Stimulated activated CD4-positive, alpha-beta T cell treated with anti-CD3 and anti-CD28 coated beads, Interleukin-4, amount 100 ng/mL, for 24 hours (primary cell): ENCODE results near the gene TSACC.
"Not testable (repeated sequence)": the region's sequence is repeated elsewhere in the genome, so short reads cannot be mapped to it uniquely, and the experiment has no call there.

Experiments
- DNase-seq: peaks from one replicate; pipeline ENCODE4 v3.0.0-alpha.2; 2020

The TSACC gene

DNA sequence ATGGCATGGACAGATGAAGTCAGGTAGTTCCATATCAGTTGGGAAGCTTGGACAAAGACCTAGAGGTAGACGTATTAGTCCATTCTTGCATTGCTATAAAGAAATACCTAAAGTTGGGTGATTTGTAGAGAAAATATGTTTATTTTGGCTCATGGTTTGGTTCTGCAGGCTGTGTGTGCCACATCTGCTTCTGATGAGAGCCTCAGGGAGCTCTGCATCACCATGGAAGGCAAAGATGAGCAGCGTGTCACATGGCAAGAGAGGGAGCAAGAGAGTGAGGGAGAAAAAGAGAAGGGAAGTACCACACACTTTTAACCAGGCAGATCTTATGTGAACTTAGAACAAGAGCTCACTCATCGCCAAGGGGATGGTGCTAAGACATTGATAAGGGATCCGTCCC lies 9.0 kb downstream of the TSACC start:
- no peak for DNase-seq

DNA sequence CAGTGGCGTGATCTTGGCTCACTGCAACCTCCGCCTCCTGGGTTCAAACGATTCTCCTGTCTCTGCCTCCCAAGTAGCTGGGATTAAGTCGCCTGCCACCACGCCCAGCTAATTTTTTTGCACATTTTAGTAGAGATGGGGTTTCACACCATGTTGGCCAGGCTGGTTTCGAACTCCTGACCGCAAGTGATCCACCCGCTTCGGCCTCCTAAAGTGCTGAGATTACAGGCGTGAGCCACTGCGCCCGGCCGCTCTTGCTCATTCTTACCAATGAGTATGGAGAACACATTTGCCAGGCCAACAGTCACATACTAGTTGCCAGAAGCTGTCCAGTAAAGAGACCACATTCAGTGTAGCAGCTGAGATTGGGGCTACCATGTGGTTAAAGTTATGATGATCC lies 14.2 kb downstream of the TSACC start:
- DNase-seq: not testable (repeated sequence)

DNA sequence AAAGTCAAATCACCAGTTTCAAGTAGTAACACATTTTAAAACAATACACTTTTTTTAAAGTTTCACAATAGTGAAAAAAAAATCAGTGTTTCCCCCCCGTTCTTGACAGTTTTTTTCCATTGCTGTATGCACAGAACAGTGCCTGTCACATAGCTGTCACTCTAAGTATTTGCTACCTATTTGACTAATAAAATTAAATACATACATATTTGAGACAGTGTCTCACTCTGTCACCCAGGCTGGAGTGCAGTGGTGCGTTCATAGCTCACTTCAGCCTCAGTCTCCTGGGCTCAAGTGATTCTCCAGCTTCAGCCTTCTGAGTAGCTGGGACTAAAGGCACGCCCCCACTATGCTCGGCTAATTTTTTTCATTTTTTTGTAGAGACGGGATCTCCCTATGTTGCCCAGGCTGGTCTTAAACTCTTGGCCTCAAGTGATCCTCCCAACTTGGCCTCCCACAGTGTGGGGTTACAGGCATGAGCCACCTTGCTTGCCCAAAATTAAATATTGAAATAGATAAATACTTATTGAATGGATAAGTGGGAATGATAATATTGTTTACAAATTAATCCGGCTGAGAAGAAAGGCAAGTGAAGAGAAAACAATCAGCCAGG lies 18.0 kb downstream of the TSACC start:
- no peak for DNase-seq

DNA sequence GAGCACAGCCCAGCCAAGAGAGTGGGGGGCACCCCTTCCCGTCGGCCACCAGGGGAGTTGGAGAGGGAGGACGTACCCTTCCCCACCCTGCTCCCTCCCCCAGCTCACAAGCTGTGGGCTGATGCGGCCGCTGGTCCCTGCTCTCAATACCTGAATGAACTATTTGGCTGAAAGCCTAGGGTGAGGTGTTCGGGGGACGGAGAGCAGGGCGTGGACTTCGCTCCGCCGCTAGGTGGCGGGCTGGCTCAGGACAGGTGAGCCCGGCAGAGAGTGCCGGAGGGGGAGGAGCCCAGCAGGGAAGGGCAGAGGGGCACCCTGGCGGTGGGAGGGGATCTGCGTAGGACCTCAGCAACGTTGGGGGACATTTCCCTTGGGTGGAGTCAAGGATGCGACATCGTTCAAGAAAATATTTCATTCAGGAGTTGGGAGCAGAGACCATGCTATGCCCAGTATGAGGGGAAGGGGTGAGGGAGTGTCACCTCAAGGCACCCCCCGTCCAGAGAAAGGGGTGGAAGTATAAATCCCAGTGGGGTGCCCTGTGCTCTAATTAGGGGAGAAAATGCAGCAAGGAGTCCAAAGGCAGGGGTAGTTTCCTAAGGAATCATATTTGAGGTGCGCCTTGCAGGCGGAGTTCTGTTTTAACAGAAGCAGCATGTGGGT lies 18.7 kb downstream of the TSACC start:
- peak; percentile 47 for DNase-seq

DNA sequence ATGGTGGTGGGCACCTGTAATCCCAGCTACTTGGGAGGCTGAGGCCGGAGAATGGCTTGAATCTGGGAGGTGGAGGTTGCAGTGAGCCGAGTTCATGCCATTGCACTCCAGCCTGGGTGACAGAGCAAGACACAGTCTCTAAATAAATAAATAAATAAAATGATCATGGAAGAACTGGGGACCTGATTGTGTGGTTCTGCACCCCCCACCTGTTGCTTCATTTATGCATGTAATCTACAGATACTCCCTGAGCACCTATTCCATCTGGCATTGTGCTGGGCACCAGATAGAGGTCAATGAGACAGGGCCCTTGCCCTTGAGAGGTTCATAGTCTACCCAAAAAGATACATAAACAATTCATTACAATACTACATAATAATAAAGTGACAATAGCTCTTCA lies 19.7 kb downstream of the TSACC start:
- DNase-seq: no peak

DNA sequence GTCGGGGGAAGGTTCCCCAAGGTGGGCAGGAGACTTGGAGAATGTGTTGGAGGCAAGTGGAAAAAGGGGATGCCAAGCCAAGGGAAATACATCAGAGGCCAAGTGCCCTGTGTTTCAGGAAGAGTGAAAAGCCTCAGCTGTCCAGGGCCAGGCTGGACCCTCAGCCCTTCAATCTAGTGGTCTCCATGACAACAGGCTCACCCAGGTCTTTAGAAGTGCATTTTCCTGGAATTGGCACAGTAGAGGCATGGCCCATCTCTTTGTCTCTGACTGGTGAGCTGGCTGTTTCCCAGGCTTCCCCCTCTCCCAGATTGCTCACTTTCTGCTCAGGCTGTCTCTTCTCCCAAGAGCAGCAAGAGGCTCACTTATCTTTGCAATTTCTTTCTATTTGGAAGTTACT lies 20.3 kb downstream of the TSACC start:
- DNase-seq: no peak

DNA sequence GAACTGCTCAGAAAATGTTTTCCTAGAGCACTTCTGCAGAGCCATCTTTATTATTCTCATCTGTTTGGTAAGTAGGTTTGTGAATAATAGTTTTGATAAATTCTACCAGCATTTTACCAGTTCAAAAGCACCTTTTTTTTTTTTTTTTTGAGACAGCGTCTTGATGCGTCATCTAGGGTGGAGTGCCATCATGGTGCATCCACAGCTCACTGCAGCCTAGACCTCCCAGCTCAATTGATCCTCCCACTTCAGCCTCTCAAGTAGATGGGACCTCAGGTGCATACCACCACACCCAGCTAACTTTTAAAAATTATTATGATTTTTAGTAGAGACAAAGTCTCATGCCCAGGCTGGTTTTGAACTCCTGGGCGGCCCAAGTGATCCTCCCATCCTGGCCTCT lies 20.9 kb downstream of the TSACC start:
- DNase-seq: no peak

DNA sequence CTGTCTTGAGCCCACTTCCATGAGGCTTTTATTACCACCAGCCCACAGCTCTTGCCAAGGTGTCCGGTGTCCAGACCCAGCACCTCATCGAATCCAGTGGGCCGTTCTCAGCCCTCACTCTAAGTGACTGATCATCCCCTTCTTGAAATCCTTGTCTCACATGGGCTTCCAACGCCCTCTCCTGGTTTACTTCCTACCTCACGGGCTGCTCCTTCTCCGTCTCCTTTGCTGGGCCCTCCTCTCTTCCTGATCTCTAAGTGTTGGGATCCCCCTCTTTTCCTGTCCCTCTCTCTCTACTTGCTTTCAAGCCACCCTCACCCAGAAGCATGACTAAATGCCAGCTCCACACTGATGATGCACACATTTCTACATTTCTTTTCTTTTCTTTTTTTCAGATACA lies 21.6 kb downstream of the TSACC start:
- no peak for DNase-seq

DNA sequence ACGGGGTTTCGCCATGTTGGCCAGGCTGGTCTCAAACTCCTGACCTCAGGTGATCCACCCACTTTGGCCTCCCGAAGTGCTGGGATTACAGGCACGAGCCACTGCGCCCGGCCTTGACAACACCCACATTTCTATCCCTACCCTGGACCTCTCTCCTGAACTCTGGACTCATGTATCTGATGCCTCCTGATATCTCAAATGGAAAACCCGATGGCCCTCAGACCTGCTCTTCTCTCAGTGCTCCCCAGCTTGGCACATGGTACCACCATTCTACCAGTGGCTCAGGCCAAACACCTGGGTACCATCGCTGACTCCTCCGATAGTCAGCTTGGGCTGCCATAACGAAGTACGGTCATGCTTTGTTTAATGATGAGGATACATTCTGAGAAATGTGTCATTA lies 22.2 kb downstream of the TSACC start:
- DNase-seq: no peak

DNA sequence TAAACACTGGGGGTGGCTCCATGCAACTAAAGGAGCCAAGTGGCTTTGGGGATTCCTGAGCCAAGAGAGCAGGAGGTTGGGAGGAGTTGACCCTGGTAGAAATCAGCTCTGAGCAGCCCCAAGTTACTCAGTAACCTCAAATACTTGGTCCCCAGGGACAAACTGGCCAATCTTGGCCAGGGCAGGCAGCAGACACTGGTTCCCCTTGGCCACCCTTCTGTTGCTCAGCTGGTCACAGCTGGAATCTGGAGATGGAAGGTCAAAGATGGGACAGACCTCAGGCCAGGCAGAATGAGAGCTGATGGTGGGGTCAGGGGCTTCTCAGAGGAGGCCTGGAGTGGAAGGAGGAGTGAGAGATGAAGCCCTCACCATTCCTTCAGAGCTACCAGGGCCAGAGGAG lies 27.4 kb downstream of the TSACC start:
- no peak for DNase-seq

DNA sequence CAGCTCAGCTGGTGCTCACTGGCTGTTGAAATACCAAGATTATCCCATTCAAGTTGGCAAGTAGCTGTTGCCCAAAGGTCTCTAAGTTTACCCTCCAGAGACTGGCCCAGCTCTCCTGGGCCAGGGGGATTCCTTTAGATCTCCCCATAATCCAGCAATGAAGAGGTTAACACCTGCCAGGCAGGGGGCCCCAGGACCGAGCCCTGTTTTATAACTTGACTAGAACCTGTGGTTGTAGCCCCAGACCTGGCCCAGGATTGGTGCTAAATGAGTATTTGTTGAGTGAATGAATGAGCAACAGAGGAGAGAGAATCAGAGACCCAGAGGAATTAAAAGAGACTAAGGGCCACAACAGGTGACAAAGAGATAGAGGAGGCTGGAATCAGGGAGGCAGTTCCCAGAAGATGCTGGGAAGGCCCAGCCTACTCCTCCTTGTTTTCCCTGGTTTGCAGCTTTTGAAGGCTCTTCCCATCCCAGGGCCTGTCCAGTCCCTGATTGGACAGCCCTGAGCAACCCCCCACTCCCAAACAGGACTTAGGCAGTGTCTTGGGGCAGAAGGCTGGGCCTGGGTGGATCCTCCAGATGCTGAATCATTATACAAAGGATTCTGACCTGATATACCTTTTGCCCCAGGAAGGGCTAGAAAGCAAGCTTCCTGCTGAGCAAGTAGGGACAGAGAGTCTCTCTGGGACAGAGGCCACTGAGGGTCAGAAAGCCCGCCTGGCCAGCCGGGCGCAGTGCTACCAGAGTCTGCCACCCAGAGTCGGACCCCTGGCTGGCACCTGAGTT lies 28.2 kb downstream of the TSACC start:
- DNase-seq: no peak

DNA sequence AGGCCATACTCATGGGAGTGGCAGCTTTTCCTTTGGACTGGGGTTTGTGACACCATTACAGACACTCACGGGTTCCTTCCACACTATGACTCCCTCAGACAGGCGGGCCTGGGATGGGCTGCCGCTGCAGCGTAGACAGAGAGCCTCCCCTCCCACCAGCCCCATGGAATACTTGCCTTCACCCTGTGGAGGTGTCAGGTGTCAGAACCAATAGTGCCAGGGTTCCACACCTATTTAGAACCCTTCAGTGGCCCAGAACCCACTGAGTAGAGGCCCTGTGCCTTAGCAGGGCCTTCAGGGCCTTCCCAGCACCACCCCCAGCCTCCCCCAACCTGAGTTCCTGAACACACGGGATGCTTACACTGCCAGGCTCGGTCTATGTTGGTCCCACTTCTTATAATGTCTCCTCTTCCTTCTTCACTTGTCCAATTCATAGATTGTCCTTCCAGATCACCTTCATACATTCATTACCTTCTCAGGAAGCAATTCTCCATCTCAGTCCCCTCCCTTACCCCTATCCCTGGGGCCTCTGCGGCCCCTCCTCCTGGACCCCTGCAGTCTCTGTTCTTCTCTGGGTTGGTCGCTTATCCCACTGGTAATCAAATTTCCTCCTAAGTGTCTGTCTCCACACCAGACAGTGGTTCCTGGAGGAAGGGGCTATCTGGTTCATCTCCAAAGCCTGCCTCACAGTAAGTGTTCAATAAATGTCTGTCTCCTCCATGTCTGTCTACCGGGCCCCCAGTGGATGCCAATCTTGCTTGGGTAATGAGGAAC lies 29.2 kb downstream of the TSACC start:
- no peak for DNase-seq

DNA sequence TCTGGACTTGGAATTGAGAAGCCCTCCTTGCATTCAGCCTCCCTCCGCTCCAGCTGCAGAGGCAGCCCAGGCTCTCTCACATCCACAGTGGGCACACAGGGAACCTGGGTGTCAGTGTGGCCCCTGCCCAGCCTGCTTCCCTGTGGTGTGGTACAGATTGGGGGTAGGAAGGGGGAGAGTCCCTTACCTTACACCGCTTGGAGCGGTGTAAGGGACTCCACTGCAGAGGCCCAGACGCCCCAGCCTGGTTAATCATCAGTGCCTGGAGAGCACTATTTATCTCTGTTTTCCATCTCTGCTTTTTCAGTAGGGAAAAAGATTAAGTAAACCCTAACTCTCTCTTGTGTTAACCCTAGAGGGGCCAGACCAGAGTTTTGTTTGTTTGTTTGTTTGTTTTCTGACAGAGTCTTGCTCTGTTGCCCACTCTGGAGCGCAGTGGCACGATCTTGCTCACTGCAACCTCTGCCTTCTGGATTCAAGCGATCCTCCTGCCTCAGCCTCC lies 29.9 kb downstream of the TSACC start:
- DNase-seq: no peak

DNA sequence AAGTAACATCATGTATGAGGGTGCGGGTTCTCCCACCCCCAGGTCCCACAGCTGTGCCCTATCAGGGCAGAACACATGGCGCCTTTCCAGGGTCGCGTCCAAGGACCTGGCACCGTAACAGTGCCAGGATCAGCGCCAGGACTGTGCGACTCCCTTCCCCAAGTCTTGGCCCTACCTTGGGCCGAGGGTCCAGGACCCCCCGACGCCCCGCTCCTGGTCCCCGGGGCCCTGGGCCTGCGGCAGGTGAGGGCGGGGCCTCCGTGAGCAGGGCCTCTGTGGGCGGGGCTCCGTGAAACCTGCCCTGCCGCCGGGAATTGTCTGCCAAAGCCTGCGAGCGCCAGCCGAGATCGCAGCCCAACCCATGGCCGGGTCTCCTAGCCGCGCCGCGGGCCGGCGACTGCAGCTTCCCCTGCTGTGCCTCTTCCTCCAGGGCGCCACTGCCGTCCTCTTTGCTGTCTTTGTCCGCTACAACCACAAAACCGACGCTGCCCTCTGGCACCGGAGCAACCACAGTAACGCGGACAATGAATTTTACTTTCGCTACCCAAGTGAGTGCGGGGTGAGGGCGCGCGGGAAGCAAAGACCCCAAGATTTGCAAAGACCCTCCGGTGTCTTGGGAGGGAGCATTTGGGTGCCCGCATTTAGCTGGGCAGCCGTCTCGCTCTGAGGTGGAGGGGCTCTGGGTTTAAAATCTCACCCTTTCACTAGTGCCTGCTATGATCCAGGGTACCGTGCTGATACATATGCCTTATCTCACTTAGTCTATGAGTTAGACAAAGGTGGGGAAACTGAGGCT lies 30.8 kb downstream of the TSACC start, which contains the start of gene RHBG:
Gene RHBG (plus strand): TSS at position 323 of the 796 bp plus-strand sequence. CDS start 39 bp downstream, at position 362.
- DNase-seq: no peak

DNA sequence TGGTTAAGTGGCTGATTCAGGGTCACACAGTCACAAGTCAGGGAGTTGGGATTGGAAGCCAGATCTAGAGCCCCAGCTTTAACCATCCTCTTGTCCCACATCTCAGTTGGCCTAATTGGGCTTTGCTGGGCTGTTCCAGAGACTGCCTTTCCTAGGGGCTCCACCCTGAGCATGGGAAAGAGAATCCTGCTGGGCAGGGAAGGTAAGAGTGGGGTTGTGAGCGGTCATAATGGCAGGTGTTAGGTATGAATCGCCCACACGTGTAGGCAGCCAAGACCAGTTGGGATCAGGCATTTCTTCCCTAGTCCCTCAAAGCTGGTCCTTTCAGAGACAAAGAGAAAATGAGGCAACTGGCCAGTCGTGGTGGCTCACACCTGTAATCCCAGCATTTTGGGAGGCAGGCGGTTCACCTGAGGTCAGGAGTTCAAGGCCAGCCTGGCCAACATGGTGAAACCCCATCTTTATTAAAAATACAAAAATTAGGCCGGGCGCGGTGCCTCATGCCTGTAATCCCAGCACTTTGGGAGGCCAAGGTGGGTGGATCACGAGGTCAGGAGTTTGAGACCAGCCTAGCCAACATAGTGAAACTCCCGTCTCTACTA lies 31.5 kb downstream of the TSACC start:
- not testable (repeated sequence) for DNase-seq

DNA sequence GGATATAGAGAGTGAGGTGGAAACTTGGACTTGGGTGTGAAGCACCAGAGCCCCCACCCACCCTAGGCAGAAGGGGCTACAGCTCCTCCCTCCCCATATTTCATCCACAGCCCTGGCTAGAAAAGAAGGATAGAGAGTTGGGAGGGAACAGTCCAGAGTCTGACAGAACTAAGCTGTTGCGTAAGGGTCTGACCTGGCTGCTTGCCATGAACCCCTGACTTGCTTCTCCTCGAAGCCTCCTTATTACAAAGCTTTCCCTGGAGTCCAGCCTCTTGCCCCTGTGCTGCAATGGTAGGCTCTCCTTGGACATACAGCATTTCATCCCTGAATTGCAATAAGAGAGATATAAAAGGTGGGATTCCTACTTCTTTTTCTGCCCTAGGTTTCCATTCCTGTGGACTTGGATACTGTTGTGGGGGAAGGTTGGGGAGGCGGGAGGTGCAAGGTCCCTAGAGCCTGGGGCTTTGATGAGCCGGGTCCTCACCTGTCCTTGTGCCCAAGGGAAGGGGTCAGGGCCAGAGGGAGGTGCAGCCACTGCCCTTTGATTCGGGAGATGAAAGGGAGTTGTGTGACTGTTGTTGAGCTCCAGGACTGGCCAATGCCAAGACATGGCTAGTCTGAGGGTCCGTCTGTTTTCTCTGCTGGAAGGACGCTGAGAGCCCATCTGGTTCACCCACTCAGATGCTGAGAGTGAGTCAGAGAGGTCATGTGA lies 33.4 kb downstream of the TSACC start:
- DNase-seq: no peak

DNA sequence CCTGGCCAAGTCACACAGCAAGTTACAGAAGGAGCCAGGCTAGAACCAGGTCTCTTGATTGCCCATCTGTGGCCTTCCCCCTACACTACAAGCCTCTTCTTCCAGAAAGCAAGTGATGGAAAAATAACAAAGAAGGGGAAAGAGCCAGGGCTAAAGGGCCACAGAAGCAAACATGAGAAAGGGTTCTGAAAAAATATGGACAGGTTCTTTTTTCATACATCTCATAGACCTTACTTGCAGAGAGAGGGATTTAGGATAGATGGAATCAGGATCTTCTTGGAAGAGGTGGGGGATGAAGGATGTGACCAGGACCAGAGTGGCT lies 33.9 kb downstream of the TSACC start:
- DNase-seq: no peak

DNA sequence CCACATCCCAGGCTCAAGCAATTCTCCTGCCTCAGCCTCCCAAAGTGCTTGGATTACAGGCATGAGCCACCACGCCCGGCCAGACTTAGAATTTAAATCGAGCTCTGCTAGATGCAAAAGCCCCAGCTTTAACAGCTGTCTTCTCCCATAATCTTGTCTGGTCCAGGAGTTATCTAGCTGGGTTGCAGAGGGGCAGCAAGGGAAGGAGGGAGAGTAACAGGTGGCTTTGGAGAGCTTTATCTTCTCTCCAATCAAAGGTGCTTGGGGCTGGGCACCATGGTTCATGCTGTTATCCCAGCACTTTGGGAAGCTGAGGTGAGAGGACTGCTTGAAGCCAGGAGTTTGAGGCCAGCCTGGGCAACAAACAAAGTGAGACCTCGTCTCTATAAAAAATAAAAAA lies 34.5 kb downstream of the TSACC start:
- no peak for DNase-seq

DNA sequence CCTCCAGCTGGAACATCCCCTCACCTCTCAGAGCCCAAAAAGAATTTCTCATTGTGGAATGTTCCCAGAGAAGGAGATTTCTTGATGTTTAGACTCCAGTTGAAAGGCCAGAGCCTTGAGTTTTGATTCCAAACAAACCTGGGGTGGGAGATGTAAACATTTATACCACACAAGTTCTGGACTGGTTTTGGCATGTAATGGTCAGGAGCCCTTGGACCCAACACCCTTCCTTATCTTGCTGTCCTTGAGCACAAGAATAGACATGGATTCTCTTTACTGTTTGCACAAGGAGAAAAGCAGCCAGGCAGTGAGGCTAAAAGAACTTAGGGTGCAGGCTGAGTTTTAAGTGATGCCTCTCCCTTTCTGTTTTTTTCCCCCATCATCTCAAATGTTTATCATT lies 35.2 kb downstream of the TSACC start:
- no peak for DNase-seq

DNA sequence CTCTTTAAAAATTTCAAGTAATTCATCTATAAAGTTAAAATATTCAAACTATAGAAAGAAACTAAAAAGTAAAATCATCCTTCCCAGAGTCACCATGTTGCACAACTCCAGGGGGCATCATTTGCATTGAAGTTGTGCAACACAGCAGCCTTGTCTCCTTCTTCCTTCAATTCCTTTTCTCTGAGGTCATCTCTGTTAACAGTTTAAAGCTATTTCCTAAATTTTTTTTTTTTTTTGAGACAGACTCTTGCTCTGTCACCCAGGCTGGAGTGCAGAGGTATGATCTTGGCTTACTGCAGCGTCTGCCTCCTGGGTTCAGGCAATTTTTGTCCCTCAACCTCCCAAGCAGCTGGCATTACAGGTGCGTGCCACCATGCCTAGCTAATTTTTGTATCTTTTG lies 37.8 kb downstream of the TSACC start:
- no peak for DNase-seq
